ENCODE data around the gene PPM1M. TPM values are rescaled to one million over a fixed set of nuclear protein-coding genes. Genes with fewer than 3 reads are reported as not detected.

PPM1M gene
- total RNA-seq, 3 donors from 2014 or later = 3.9 to 21.4 (median 9.7) TPM

GRCh38 chr3:52259035-52259434, 13.5 kb downstream of the PPM1M start:
- intact Hi-C loops (cut with DNase I, micrococcal nuclease) = no loop called here

GRCh38 chr3:52259448-52259847, 13.9 kb downstream of the PPM1M start:
- ATAC-seq (no peak), DNase-seq (no peak)
- Histone ChIP-seq H3K36me3 (ENCODE audit: low read depth) (peaks cover 23% of the 10 kb centered on the region), H3K9me3 (no peaks in the 10 kb centered on the region), H3K4me3 (no peak overlapping the region), H3K4me1 (ENCODE audit: low read depth) (no peaks in the 10 kb centered on the region)
- no peak for TF ChIP-seq CTCF (IDR thresholded peaks at IDR 0.05)
- intact Hi-C loops (cut with DNase I, micrococcal nuclease) = no loop called here

More at GRCh38 chr3:52259035-52259434, 13.5 kb downstream of the PPM1M start:
- Histone ChIP-seq H3K4me1 (ENCODE audit: low read depth) (peaks cover 3% of the 10 kb centered on the region), H3K9me3 (no peaks in the 10 kb centered on the region), H3K36me3 (ENCODE audit: low read depth) (peaks cover 23% of the 10 kb centered on the region), H3K4me3 (no peak overlapping the region)
- ATAC-seq (no peak), DNase-seq (no peak)
- no peak for TF ChIP-seq CTCF (IDR thresholded peaks at IDR 0.05)

- Histone ChIP-seq H3K4me1 (ENCODE audit: low read depth) (no peaks in the 10 kb centered on the region), H3K4me3 (no peak overlapping the region), H3K9me3 (no peaks in the 10 kb centered on the region), H3K36me3 (ENCODE audit: low read depth) (peaks cover 19% of the 10 kb centered on the region)
- ATAC-seq (no peak), DNase-seq (no peak)
- no peak for TF ChIP-seq CTCF (IDR thresholded peaks at IDR 0.05)
- intact Hi-C loops (cut with DNase I, micrococcal nuclease) = no loop called here
Measured at GRCh38 chr3:52262447-52262846, 16.9 kb downstream of the PPM1M start.

- no peak for TF ChIP-seq CTCF (IDR thresholded peaks at IDR 0.05)
- no peak overlapping the region for H3K4me3 ChIP-seq
- H3K9me3 ChIP-seq = no peaks in the 10 kb centered on the region
- H3K4me1 ChIP-seq (ENCODE audit: low read depth) = no peaks in the 10 kb centered on the region
- DNase-seq (no peak), ATAC-seq (no peak)
- H3K36me3 ChIP-seq (ENCODE audit: low read depth) = peaks cover 15% of the 10 kb centered on the region
- intact Hi-C loops (cut with DNase I, micrococcal nuclease) = no loop called here
Measured at GRCh38 chr3:52265387-52265786, 19.8 kb downstream of the PPM1M start.

- no peak for TF ChIP-seq CTCF (IDR thresholded peaks at IDR 0.05)
- DNase-seq (peak in 1 of 3 donors; percentile 9), ATAC-seq (peak; percentile 18)
- peaks cover 20% of the 10 kb centered on the region for H3K4me1 ChIP-seq (ENCODE audit: low read depth)
- H3K4me3 ChIP-seq = no peak overlapping the region
- no peaks in the 10 kb centered on the region for H3K9me3 ChIP-seq
- intact Hi-C loops (cut with DNase I, micrococcal nuclease) = no loop called here
- H3K36me3 ChIP-seq (ENCODE audit: low read depth) = peaks cover 11% of the 10 kb centered on the region
Measured at GRCh38 chr3:52268036-52268435, 22.5 kb downstream of the PPM1M start.

- Histone ChIP-seq H3K4me3 (no peak overlapping the region), H3K36me3 (ENCODE audit: low read depth) (peaks cover 11% of the 10 kb centered on the region)
Measured at GRCh38 chr3:52269776-52270175, 24.2 kb downstream of the PPM1M start.

More at GRCh38 chr3:52269776-52270175, 24.2 kb downstream of the PPM1M start:
- no peaks in the 10 kb centered on the region for H3K9me3 ChIP-seq
- ATAC-seq = no peak
- intact Hi-C loops (cut with DNase I, micrococcal nuclease) = no loop called here
- DNase-seq = no peak
- no peak for TF ChIP-seq CTCF (IDR thresholded peaks at IDR 0.05)
- H3K4me1 ChIP-seq (ENCODE audit: low read depth) = peaks cover 26% of the 10 kb centered on the region
